Chondrocyte (in vitro differentiated cells): ENCODE measurements around the gene PTPRH. TPM values are rescaled to one million over a fixed set of nuclear protein-coding genes. Genes with fewer than 3 reads are reported as not detected.
A peak's percentile ranks its signal among the peaks of the same experiment; 100 is the strongest.

Source experiments
- DNase-seq: peaks from one replicate; pipeline ENCODE4 v3.0.0; 2021; ENCODE audit warnings: mixed read lengths, low spot score
- H3K27ac Mint-ChIP-seq: one replicate; pipeline ENCODE4 v1.8.0; 2021; ENCODE audit warnings: mild to moderate bottlenecking, moderate library complexity, mixed read lengths; ENCODE audit not compliant: unreplicated experiment
- H3K27me3 Mint-ChIP-seq: 2 replicates; pipeline ENCODE4 v1.8.0; 2021; ENCODE audit warnings: low read depth, mixed read lengths
- H3K36me3 Mint-ChIP-seq: 2 replicates; pipeline ENCODE4 v1.8.0; 2021; ENCODE audit warnings: low read depth, mixed read lengths
- H3K4me1 Mint-ChIP-seq: 2 replicates; pipeline ENCODE4 v1.8.0; 2021; ENCODE audit warnings: low read depth, mild to moderate bottlenecking, mixed read lengths
- H3K4me3 Mint-ChIP-seq: one replicate; pipeline ENCODE4 v1.8.0; 2021; ENCODE audit warnings: mild to moderate bottlenecking, moderate library complexity, mixed read lengths; ENCODE audit not compliant: unreplicated experiment
- H3K9me3 Mint-ChIP-seq: 2 replicates; pipeline ENCODE4 v1.8.0; 2021; ENCODE audit warnings: low read depth, mixed read lengths
- total RNA-seq: library from RNA; stranded (reverse); gene quantifications from 3 replicates; pipeline ENCODE4 v1.2.1, GENCODE V29; 2021
- TF ChIP-seq, protein P1 (sequence below): fragments of 200-600 bp; sonication (generic); IDR thresholded peaks from 2 replicates; pipeline ENCODE4 v1.5.0; 2021; ENCODE audit warnings: antibody characterized with exemption, mild to moderate bottlenecking, moderate library complexity

PTPRH gene
- total RNA-seq, 1 donor from 2014 or later: 0.42 TPM

DNA sequence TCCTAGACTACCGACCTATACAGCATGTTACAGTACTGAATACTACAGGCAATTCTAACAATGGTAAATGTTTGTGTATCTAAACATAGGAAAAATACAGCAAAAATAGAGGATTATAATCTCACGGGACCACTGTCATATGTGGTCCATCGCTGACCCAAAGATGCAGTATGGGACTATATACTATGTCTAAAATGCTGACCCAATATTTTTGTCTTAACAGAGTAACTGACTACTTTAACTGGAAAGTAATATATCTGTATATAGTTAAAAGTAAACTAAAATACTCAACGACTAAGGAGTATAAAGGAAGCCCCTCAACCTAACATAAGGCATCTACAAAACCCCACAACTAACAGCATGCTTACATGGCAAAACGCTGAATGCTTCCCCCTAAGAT, 23.7 kb upstream of the PTPRH start:
- TF ChIP-seq, protein P1, sequence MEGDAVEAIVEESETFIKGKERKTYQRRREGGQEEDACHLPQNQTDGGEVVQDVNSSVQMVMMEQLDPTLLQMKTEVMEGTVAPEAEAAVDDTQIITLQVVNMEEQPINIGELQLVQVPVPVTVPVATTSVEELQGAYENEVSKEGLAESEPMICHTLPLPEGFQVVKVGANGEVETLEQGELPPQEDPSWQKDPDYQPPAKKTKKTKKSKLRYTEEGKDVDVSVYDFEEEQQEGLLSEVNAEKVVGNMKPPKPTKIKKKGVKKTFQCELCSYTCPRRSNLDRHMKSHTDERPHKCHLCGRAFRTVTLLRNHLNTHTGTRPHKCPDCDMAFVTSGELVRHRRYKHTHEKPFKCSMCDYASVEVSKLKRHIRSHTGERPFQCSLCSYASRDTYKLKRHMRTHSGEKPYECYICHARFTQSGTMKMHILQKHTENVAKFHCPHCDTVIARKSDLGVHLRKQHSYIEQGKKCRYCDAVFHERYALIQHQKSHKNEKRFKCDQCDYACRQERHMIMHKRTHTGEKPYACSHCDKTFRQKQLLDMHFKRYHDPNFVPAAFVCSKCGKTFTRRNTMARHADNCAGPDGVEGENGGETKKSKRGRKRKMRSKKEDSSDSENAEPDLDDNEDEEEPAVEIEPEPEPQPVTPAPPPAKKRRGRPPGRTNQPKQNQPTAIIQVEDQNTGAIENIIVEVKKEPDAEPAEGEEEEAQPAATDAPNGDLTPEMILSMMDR: no peak
- H3K27ac Mint-ChIP-seq: no peak overlapping the region
- H3K4me1 Mint-ChIP-seq: no peaks in the 10 kb centered on the region
- H3K27me3 Mint-ChIP-seq: no peaks in the 10 kb centered on the region
- H3K4me3 Mint-ChIP-seq: no peak overlapping the region
- no peak for DNase-seq
- H3K9me3 Mint-ChIP-seq: no peaks in the 10 kb centered on the region
- H3K36me3 Mint-ChIP-seq: peaks cover 41% of the 10 kb centered on the region

DNA sequence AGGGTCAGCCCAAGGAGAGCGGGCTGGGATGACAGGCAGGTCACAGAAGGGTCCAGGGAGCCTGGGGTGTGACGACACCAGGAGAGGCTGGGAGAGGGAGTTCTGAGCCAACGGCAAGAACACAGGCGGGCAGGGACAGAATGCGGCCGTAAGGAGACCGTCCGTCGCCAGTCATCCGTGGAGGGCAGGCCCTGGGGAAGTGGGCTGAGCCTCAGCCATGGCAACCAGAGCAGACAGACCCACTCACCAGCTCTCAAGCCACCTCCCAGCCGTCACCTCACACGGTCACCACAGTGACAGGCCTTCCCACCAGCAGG, 22.9 kb upstream of the PTPRH start:
- no peaks in the 10 kb centered on the region for H3K9me3 Mint-ChIP-seq
- no peak overlapping the region for H3K4me3 Mint-ChIP-seq
- no peaks in the 10 kb centered on the region for H3K27me3 Mint-ChIP-seq
- no peaks in the 10 kb centered on the region for H3K4me1 Mint-ChIP-seq
- no peak overlapping the region for H3K27ac Mint-ChIP-seq
- H3K36me3 Mint-ChIP-seq: peaks cover 39% of the 10 kb centered on the region
- TF ChIP-seq, protein P1: no peak
- no peak for DNase-seq

DNA sequence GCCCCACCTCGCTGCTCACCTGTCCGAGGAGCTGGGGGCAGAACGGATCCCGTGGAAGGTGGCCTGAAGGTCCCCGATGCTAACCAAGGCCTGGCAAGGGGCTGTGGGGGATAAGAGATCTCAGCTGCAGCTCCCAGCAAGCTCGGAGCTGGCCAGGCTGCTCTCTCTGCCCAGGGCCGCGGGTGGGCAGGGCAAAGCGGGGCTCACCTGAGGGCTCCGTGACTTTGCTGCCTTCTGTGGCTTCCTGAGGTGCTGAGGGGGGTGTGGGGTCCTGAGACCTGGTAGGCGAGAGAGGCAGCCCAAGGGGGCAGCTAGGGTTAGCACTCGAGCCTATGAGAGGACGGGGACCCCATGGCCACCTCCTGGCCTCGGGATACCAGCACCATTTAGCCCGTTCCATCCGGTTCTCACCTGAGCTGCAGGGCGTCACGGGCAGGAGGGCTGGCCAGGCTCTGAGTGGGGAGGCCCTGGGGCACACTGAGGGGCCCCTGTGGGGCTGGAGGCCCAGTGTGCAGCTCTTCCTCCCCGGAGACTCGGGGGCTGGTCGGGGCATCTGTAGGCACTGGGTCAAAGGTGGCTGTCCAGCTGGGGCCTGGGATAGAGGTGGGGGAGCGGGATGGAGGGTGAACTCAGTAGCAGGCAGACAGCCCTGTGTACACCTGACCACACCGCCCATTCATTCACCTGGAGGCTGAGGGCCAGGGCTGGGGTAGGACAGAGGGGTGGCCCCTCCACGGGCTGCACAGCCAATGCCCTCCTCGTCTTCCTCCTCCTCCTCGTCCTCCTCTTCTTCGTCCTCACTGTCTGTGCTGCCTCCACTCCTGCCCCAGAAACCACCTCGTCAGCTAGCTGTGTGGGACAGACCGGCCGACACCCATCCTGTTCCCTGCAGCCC, 22.3 kb upstream of the PTPRH start:
- Mint-ChIP-seq H3K27me3 (no peaks in the 10 kb centered on the region), H3K4me3 (no peak overlapping the region), H3K36me3 (peaks cover 35% of the 10 kb centered on the region), H3K4me1 (no peaks in the 10 kb centered on the region), H3K27ac (no peak overlapping the region), H3K9me3 (no peaks in the 10 kb centered on the region)
- peak; percentile 89 for DNase-seq
- TF ChIP-seq, protein P1: no peak

DNA sequence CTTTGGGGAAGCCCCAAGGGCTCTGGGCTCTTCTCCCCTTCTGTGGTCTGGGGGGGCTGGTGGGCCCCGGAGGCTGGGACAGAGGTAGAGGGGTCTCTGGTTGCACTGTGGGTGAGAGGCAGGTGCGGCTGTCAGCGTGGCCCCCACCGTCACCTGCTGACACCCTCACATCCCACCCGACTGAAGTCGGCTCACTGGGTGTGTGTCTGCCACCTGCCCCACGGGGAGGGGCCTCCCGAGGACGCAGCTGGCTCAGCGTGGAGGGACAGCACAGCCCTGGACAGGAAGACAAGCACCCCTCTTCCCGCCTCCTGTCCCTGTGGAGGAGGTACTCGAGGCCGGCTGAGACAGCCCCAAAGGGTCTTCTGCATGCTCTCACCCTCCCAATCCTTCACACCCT, 21.5 kb upstream of the PTPRH start:
- Mint-ChIP-seq H3K4me1 (no peaks in the 10 kb centered on the region), H3K9me3 (no peaks in the 10 kb centered on the region), H3K36me3 (peaks cover 30% of the 10 kb centered on the region), H3K27ac (no peak overlapping the region), H3K27me3 (no peaks in the 10 kb centered on the region), H3K4me3 (no peak overlapping the region)
- DNase-seq: no peak
- TF ChIP-seq, protein P1: no peak

DNA sequence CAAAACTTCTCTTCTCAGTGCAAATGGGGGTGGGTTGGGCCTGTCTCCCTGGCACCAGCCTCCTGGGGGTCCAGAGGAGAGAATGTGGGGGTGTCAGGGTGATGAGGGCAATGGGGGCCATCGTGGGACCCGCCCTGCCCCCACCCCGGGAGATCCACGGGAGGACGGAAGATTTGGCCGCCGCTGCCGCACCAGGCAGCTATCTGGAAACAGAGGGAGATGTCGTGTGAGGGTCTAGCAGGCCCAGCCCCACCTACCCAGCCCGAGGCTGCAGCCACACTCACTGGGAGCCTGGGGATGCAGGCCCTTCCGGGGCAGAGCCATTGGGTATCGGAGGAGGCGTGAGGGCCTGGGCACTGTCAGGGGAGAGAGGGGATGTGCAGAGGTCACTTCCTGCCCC, 21.0 kb upstream of the PTPRH start:
- H3K27ac Mint-ChIP-seq: no peak overlapping the region
- no peaks in the 10 kb centered on the region for H3K4me1 Mint-ChIP-seq
- TF ChIP-seq, protein P1: no peak
- H3K9me3 Mint-ChIP-seq: no peaks in the 10 kb centered on the region
- no peaks in the 10 kb centered on the region for H3K27me3 Mint-ChIP-seq
- no peak for DNase-seq
- H3K36me3 Mint-ChIP-seq: peaks cover 32% of the 10 kb centered on the region
- H3K4me3 Mint-ChIP-seq: no peak overlapping the region
